HCT116 (cell line): ENCODE results near the gene TENM3.

ENCODE experiments used
- CTCF ChIP-seq, 3 experiments: fragments of 200-600 bp in 1 of 3; sonication (generic) in 1 of 3; IDR thresholded peaks in 2 of 3; conservative IDR thresholded peaks in 1 of 3; 2 replicates each; pipeline ENCODE4 v1.5.1; 2012 to 2017; ENCODE audit warnings: low read depth in 2 of 3, low read length in 2 of 3, antibody characterized with exemption in 1 of 3, borderline replicate concordance in 1 of 3, control low read depth in 1 of 3, mild to moderate bottlenecking in 1 of 3, mixed read lengths in 1 of 3, mixed run types in 1 of 3, moderate library complexity in 1 of 3; ENCODE audit not compliant: insufficient read depth in 1 of 3
- EZH2 ChIP-seq: fragments of 200-600 bp; sonication (generic); IDR thresholded peaks from 2 replicates; pipeline ENCODE4 v1.6.1; 2017; ENCODE audit warnings: antibody characterized with exemption, mixed run types
- JUND ChIP-seq: IDR thresholded peaks from 2 replicates; pipeline ENCODE4 v1.6.1; 2012
- MAX ChIP-seq: IDR thresholded peaks from 2 replicates; pipeline ENCODE4 v1.6.1; 2012
- POLR2A ChIP-seq: IDR thresholded peaks from 2 replicates; pipeline ENCODE4 v1.7.0; 2011; ENCODE audit warnings: borderline replicate concordance; ENCODE audit not compliant: insufficient read depth, insufficient read length; ENCODE audit errors: extremely low read depth
- POLR2AphosphoS5 ChIP-seq: IDR thresholded peaks from 2 replicates; pipeline ENCODE4 v1.6.1; 2011; ENCODE audit warnings: mild to moderate bottlenecking, low read depth, low read length, moderate library complexity
- TCF7L2 ChIP-seq: IDR thresholded peaks from 2 replicates; pipeline ENCODE4 v1.7.0; 2011; ENCODE audit warnings: borderline replicate concordance, inconsistent platforms; ENCODE audit not compliant: insufficient read depth, insufficient read length; ENCODE audit errors: extremely low read depth
- ZNF274 ChIP-seq: fragments of 200-500 bp; sonication (Bioruptor generic); IDR thresholded peaks from 2 replicates; pipeline ENCODE4 v1.6.1; 2014; ENCODE audit warnings: mild to moderate bottlenecking, low read depth, low read length, inconsistent platforms

- TF ChIP-seq JUND (no peak), EZH2 (no peak), TCF7L2 (no peak), ZNF274 (no peak), CTCF (IDR thresholded peaks at IDR 0.05 in 2 of 3, conservative IDR thresholded peaks at IDR 0.05 in 1 of 3; ENCODE audit: borderline replicate concordance in 1 of 3, insufficient read depth in 1 of 3, low read depth in 2 of 3, low read length in 2 of 3) (no peak), POLR2AphosphoS5 (no peak), MAX (no peak), POLR2A (no peak)
These were observed 342.1 kb downstream of the TENM3 start for GRCh38 chr4:182585321-182585720.
